Spleen (tissue), 11 donors: Measurements from ENCODE around the gene DNAJB6. TPM values are rescaled to one million over a fixed set of nuclear protein-coding genes. Genes with fewer than 3 reads are reported as not detected.

Source experiments
- DNase-seq: peaks from one replicate; pipeline ENCODE4 v3.0.0-alpha.2; 2020
- H3K27ac ChIP-seq, 8 donors: fragments of 200-600 bp; sonication (generic) in 7 of 8; 1 replicate in 4 of 8; 2 replicates in 4 of 8; pipeline versions ENCODE4 v1.5.0 to v1.8.0; 2016 to 2021; ENCODE audit warnings: inconsistent platforms in 4 of 8, mild to moderate bottlenecking in 4 of 8, moderate library complexity in 1 of 8
- H3K27me3 ChIP-seq, 7 donors: fragments of 200-600 bp; sonication (generic) in 6 of 7; replicated peaks in 1 of 7; 1 replicate in 4 of 7; 2 replicates in 3 of 7; pipeline versions ENCODE4 v1.5.0 to v1.8.0; 2016 to 2021; ENCODE audit warnings: inconsistent platforms in 3 of 7, mild to moderate bottlenecking in 1 of 7
- H3K36me3 ChIP-seq, 6 donors: fragments of 200-600 bp; sonication (generic) in 5 of 6; 1 replicate in 4 of 6; 2 replicates in 2 of 6; pipeline versions ENCODE4 v1.5.0 to v1.8.0; 2016 to 2021; ENCODE audit warnings: inconsistent platforms in 2 of 6
- H3K4me1 ChIP-seq, 6 donors: fragments of 200-600 bp; sonication (generic) in 5 of 6; 1 replicate in 3 of 6; 2 replicates in 3 of 6; pipeline versions ENCODE4 v1.5.0 to v1.8.0; 2016 to 2021; ENCODE audit warnings: inconsistent platforms in 3 of 6
- H3K4me3 ChIP-seq, 8 donors: fragments of 200-600 bp; sonication (generic) in 7 of 8; 1 replicate in 4 of 8; 2 replicates in 4 of 8; pipeline versions ENCODE4 v1.5.0 to v1.8.0; 2016 to 2021; ENCODE audit warnings: inconsistent platforms in 4 of 8, mild to moderate bottlenecking in 4 of 8, moderate library complexity in 2 of 8
- H3K9me3 ChIP-seq, 8 donors: fragments of 200-600 bp; sonication (generic) in 7 of 8; 1 replicate in 4 of 8; 2 replicates in 4 of 8; pipeline versions ENCODE4 v1.5.0 to v1.8.0; 2016 to 2021; ENCODE audit warnings: inconsistent platforms in 4 of 8
- CTCF ChIP-seq, 11 experiments: fragments of 200-600 bp in 7 of 11; fragments of 450-650 bp in 4 of 11; sonication (generic) in 4 of 11; IDR thresholded peaks in 8 of 11; conservative IDR thresholded peaks in 3 of 11; 1 replicate in 7 of 11; 2 replicates in 4 of 11; pipeline versions ENCODE4 v1.4.0 to v1.8.0; 2016 to 2021; ENCODE audit warnings: antibody characterized with exemption in 11 of 11, inconsistent platforms in 4 of 11, mild to moderate bottlenecking in 1 of 11
- POLR2A ChIP-seq, 3 donors: fragments of 450-650 bp; IDR thresholded peaks; one replicate each; pipeline ENCODE4 v1.5.1; 2017; ENCODE audit warnings: antibody characterized with exemption in 3 of 3, mild to moderate bottlenecking in 1 of 3
- POLR2AphosphoS5 ChIP-seq, 3 donors: sonication (generic); formaldehyde crosslinking; IDR thresholded peaks; one replicate each; pipeline ENCODE4 v1.5.1; 2017; ENCODE audit warnings: antibody characterized with exemption in 3 of 3
- WGBS, 5 donors: extraction: QIAGEN DNeasy Blood & Tissue Kit in 3 of 5; methylation state at CpG; one replicate each; pipeline versions ENCODE4 v1.1.5 to v1.1.7; 2013 to 2018; 5-methylcytosine and 5-hydroxymethylcytosine counted together
- intact Hi-C: fragments of 100-400 bp; cut with DNase I; formaldehyde crosslinking; loops from one replicate; pipeline ENCODE4 v1.15.0; 2023; ENCODE audit warnings: low total_unique reads
- polyA plus RNA-seq, 3 donors: library from polyadenylated mRNA; stranded (reverse); fragments of 200-250 nt; gene quantifications; one replicate each; pipeline ENCODE4 v1.2.1, GENCODE V29; 2013
- total RNA-seq, 7 donors: library from RNA; depleted of rRNA in 3 of 7; stranded (reverse); fragments of >200 nt in 3 of 7; fragmentation: NEBNext Ultra II Directional in 4 of 7; extraction: Animal tissue kit (Norgen Biotek cat#: 25700) in 4 of 7; gene quantifications; one replicate each; pipeline versions ENCODE4 v1.1.0 to v1.2.1, GENCODE V29; 2016 to 2021
- donor health status: healthy with polysubstance abuse.
- donor health status: DM: no; HTN: no; CAD: no; lungs with moderate emphysema.
- donor health status: DM: no; HTN: no; CAD: no.
- donor health status: Bipolar disorder and iron deficiency.
- donor health status: healthy.
- donor health status: DM: no; HTN: no; CAD: no.
- donor health status: DM: yes; HTN: yes; CAD: no.

The DNAJB6 gene
- total and polyA plus RNA-seq, 10 donors, result 37.7 to 115 (median 92.0) TPM

GRCh38 chr7:157384301-157384700, 47.5 kb downstream of the DNAJB6 start:
- intact Hi-C loops, result no loop called here
- Histone ChIP-seq H3K27ac (no peak overlapping the region), H3K9me3 (no peaks in the 10 kb centered on the region), H3K36me3 (peaks cover 0 to 82% (median 39%) of the 10 kb centered on the region in 6 donors), H3K4me1 (peaks cover 9 to 40% (median 22%) of the 10 kb centered on the region in 6 donors), H3K4me3 (no peak overlapping the region), H3K27me3 (no peaks in the 10 kb centered on the region)
- 81 to 90% (median 88%) methylated on average over 9 of the region's 9 CpGs for WGBS, 5 donors
- no peak for DNase-seq
- TF ChIP-seq POLR2A (IDR thresholded peaks at IDR 0.05), result no peak
- no peak for TF ChIP-seq CTCF (IDR thresholded peaks at IDR 0.05 in 8 of 11, conservative IDR thresholded peaks at IDR 0.05 in 3 of 11)
- peak in 1 of 3 donors; percentile 10 for TF ChIP-seq POLR2AphosphoS5 (IDR thresholded peaks at IDR 0.05)

DNA sequence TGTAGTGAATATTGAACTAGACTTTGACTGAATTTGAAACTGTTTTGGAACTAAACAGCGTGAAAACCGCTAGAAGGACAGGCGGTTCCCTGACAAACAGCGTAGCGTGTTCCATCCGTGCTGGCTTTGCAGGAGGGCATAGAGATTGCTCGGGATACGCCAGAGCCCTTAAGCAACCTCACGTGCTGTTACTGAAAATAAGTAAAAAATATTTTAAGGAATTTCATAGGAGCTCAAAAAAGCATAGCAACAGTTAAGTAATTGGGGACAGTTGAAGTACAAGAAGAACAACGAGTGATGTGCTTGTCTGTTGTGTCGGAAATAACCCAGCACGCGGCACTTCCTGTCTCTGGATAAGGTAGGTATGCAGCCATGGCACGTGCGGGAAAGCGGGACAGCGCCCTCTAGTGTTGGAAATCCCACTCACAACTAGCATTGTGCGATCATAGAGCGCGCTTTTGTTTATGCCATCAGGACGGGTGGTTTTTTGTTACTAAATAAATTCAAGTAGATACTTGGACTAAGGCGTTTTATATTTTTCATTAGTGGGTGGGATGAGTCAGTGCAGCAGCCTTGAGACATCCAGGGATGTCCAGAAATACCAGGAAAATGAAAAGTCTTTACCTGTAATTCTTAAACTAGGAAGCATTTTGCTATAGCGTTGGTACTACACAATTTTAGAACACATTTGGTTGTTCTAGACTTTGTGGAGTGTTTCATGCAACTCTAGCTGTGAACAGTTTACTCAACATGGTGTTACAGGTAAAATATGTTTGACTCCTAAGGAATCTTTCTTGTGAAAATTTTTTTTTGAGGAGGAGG, 50.4 kb downstream of the DNAJB6 start:
- peaks cover 0 to 91% (median 37%) of the 10 kb centered on the region in 6 donors for H3K36me3 ChIP-seq
- H3K27ac ChIP-seq, result peak overlapping the region in 7 of 8 donors; percentile 33 to 70 (median 67)
- no peaks in the 10 kb centered on the region for H3K27me3 ChIP-seq
- TF ChIP-seq POLR2AphosphoS5 (IDR thresholded peaks at IDR 0.05), result peak in 2 of 3 donors; percentile 56 to 88
- TF ChIP-seq CTCF (IDR thresholded peaks at IDR 0.05 in 8 of 11, conservative IDR thresholded peaks at IDR 0.05 in 3 of 11), result peak; percentile 80 to 92 (median 88)
- TF ChIP-seq POLR2A (IDR thresholded peaks at IDR 0.05), result no peak
- WGBS, 5 donors, result 39 to 48% (median 45%) methylated on average over 23 of the region's 23 CpGs
- intact Hi-C loops, result no loop called here
- H3K9me3 ChIP-seq, result no peaks in the 10 kb centered on the region
- no peak overlapping the region for H3K4me3 ChIP-seq
- H3K4me1 ChIP-seq, result peaks cover 9 to 57% (median 42%) of the 10 kb centered on the region in 6 donors
- peak; percentile 95 for DNase-seq

DNA sequence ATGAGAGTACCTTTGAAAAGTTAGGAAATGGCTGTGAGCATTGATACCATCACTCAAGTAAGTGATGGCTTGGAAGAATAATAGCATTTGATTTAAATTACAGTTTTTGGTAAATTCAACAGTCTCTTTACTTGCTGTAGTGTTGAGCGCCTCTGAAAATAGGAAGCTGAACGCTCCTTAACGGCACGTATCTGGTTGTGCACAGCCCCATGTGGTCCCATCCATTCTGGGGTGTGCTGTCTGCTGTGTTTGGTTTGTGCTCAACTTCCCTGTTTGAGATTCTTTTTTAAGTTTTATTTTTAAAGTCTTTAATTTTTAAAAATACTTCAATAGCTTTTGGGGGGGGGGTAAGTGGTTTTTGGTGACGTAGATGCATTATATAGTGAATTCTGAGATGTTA, 51.5 kb downstream of the DNAJB6 start:
- no peak for TF ChIP-seq CTCF (IDR thresholded peaks at IDR 0.05 in 8 of 11, conservative IDR thresholded peaks at IDR 0.05 in 3 of 11)
- no peak for TF ChIP-seq POLR2A (IDR thresholded peaks at IDR 0.05)
- TF ChIP-seq POLR2AphosphoS5 (IDR thresholded peaks at IDR 0.05), result no peak
- intact Hi-C loops, result no loop called here

More for the DNA sequence above, 51.5 kb downstream of the DNAJB6 start:
- Histone ChIP-seq H3K27me3 (no peaks in the 10 kb centered on the region), H3K4me3 (no peak overlapping the region), H3K36me3 (peaks cover 0 to 91% (median 29%) of the 10 kb centered on the region in 6 donors), H3K9me3 (no peaks in the 10 kb centered on the region), H3K27ac (no peak overlapping the region), H3K4me1 (peaks cover 9 to 67% (median 42%) of the 10 kb centered on the region in 6 donors)
- WGBS, 5 donors, result 74 to 92% (median 81%) methylated on average over 5 of the region's 5 CpGs
- DNase-seq, result no peak
